Glutamatergic neuron (in vitro differentiated cells): ENCODE measurements around the gene SPDYA. TPM values are rescaled to one million over a fixed set of nuclear protein-coding genes. Genes with fewer than 3 reads are reported as not detected.

ENCODE experiments used
- DNase-seq: peaks from one replicate; pipeline ENCODE4 v3.0.0; 2022
- H3K27ac Mint-ChIP-seq: one replicate; pipeline ENCODE4 v1.8.0; 2020; ENCODE audit warnings: mild to moderate bottlenecking, mixed read lengths, inconsistent platforms; ENCODE audit not compliant: unreplicated experiment
- H3K27me3 Mint-ChIP-seq: one replicate; pipeline ENCODE4 v1.8.0; 2020; ENCODE audit warnings: mild to moderate bottlenecking, moderate library complexity, mixed read lengths, inconsistent platforms; ENCODE audit not compliant: unreplicated experiment
- H3K36me3 Mint-ChIP-seq: one replicate; pipeline ENCODE4 v1.8.0; 2020; ENCODE audit warnings: mild to moderate bottlenecking, mixed read lengths, inconsistent platforms; ENCODE audit not compliant: unreplicated experiment
- H3K4me1 Mint-ChIP-seq: one replicate; pipeline ENCODE4 v1.8.0; 2020; ENCODE audit warnings: mild to moderate bottlenecking, low read depth, mixed read lengths, inconsistent platforms; ENCODE audit not compliant: unreplicated experiment
- H3K4me3 Mint-ChIP-seq: one replicate; pipeline ENCODE4 v1.8.0; 2020; ENCODE audit warnings: mild to moderate bottlenecking, mixed read lengths, inconsistent platforms; ENCODE audit not compliant: unreplicated experiment
- H3K9me3 Mint-ChIP-seq: one replicate; pipeline ENCODE4 v1.8.0; 2020; ENCODE audit warnings: mild to moderate bottlenecking, moderate library complexity, mixed read lengths, inconsistent platforms; ENCODE audit not compliant: unreplicated experiment
- total RNA-seq: library from RNA; stranded (reverse); fragmentation: NEBNext Ultra II Directional; extraction: Animal tissue kit (Norgen Biotek cat#: 25700); gene quantifications from one replicate; pipeline ENCODE4 v1.2.1, GENCODE V29; 2021; ENCODE audit not compliant: unreplicated experiment
- TF ChIP-seq, protein P1 (sequence below): fragments of 200-600 bp; sonication (generic); IDR thresholded peaks from one replicate; pipeline ENCODE4 v1.5.0; 2021; ENCODE audit not compliant: partially characterized antibody, unreplicated experiment

SPDYA gene
- total RNA-seq, 1 donor from 2014 or later = 0.81 TPM

DNA sequence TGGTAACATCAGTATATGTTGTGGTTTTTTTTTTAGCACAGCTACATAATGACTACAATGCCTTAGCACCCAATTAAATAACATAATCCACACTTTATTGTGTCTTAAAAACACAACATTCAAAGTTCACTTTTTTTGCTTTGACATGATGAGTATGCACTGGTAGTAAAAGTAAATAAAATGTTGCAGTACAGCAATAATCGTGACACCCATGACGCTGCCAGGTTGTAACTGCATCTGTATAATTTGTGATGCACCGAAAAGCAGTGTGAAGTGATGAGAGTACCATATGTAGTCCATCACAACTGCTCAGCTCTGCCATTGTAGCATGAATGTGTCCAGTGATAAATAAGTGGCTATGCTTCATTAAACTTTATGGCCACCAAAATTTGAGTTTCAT is 43.3 kb upstream of the SPDYA start:
- DNase-seq = no peak
- H3K27me3 Mint-ChIP-seq = no peaks in the 10 kb centered on the region
- TF ChIP-seq, protein P1, sequence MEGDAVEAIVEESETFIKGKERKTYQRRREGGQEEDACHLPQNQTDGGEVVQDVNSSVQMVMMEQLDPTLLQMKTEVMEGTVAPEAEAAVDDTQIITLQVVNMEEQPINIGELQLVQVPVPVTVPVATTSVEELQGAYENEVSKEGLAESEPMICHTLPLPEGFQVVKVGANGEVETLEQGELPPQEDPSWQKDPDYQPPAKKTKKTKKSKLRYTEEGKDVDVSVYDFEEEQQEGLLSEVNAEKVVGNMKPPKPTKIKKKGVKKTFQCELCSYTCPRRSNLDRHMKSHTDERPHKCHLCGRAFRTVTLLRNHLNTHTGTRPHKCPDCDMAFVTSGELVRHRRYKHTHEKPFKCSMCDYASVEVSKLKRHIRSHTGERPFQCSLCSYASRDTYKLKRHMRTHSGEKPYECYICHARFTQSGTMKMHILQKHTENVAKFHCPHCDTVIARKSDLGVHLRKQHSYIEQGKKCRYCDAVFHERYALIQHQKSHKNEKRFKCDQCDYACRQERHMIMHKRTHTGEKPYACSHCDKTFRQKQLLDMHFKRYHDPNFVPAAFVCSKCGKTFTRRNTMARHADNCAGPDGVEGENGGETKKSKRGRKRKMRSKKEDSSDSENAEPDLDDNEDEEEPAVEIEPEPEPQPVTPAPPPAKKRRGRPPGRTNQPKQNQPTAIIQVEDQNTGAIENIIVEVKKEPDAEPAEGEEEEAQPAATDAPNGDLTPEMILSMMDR = no peak

DNA sequence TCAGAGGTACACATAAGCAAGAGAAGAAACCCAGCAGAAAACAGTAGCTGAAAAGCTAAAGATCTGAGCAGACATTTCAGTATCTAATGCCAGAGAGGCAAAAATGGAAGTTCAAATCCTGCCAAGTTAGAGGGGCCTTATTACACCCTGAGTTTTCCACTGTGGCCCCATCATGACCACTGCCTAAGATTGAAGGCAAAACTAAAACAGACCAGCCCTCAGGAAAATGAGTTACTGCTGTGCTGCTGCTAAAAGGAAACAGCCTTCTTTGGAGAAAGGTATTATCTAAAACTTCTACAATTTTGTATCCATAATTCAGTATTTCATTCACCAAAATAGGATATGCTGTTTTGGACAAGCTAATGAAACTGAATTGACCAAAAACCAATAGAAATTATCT is 42.2 kb upstream of the SPDYA start:
- H3K4me3 Mint-ChIP-seq = no peak overlapping the region
- no peaks in the 10 kb centered on the region for H3K27me3 Mint-ChIP-seq
- H3K9me3 Mint-ChIP-seq = no peaks in the 10 kb centered on the region
- no peak for DNase-seq
- TF ChIP-seq, protein P1 = no peak
- peaks cover 14% of the 10 kb centered on the region for H3K4me1 Mint-ChIP-seq
- no peaks in the 10 kb centered on the region for H3K36me3 Mint-ChIP-seq
- H3K27ac Mint-ChIP-seq = peak overlapping the region; percentile 3

More for the DNA sequence above, 43.3 kb upstream of the SPDYA start:
- Mint-ChIP-seq H3K9me3 (no peaks in the 10 kb centered on the region), H3K4me1 (peaks cover 14% of the 10 kb centered on the region), H3K36me3 (no peaks in the 10 kb centered on the region), H3K4me3 (no peak overlapping the region), H3K27ac (no peak overlapping the region)

DNA sequence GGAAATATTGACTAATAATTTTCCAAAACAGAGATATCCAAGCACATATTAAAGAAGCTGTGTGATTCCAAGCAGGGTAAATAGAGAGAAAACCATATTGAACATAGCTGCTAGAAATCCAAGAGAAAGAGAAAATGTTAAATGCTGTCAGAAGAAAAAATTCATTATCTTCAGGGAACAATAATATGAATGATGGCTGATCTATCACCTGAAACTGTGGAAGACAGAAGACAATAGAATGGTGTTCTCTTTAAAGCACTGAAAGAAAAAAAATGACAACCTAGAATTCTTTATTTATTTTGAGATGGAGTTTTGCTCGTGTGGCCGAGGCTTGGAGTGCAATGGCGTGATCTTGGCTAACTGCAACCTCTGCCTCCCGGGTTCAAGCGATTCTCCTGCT is 41.7 kb upstream of the SPDYA start:
- H3K4me3 Mint-ChIP-seq = no peak overlapping the region
- H3K36me3 Mint-ChIP-seq = no peaks in the 10 kb centered on the region
- no peaks in the 10 kb centered on the region for H3K27me3 Mint-ChIP-seq
- no peak for DNase-seq
- no peak overlapping the region for H3K27ac Mint-ChIP-seq
- TF ChIP-seq, protein P1 = no peak
- H3K9me3 Mint-ChIP-seq = no peaks in the 10 kb centered on the region
- H3K4me1 Mint-ChIP-seq = peaks cover 14% of the 10 kb centered on the region

DNA sequence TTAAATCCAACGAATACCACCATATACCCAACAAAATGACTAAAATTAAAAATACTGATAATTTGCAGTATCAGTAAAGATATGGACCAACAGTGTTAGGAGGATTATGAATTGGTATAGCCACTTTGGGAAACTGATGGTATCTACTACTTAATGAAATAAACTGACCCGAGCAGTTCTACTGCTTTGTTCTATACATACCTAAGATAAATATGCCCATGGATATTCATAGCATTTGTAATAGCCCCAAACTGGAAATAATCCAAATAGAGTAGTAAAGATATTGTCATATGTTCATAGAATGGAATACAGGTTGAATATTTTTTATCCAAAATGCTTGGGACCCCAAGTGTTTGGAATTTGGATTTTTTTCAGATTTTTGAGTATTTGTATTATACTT is 38.3 kb upstream of the SPDYA start:
- TF ChIP-seq, protein P1 = no peak
- peaks cover 17% of the 10 kb centered on the region for H3K4me1 Mint-ChIP-seq
- no peaks in the 10 kb centered on the region for H3K27me3 Mint-ChIP-seq
- H3K9me3 Mint-ChIP-seq = no peaks in the 10 kb centered on the region
- no peak overlapping the region for H3K4me3 Mint-ChIP-seq
- no peaks in the 10 kb centered on the region for H3K36me3 Mint-ChIP-seq
- DNase-seq = no peak
- no peak overlapping the region for H3K27ac Mint-ChIP-seq

DNA sequence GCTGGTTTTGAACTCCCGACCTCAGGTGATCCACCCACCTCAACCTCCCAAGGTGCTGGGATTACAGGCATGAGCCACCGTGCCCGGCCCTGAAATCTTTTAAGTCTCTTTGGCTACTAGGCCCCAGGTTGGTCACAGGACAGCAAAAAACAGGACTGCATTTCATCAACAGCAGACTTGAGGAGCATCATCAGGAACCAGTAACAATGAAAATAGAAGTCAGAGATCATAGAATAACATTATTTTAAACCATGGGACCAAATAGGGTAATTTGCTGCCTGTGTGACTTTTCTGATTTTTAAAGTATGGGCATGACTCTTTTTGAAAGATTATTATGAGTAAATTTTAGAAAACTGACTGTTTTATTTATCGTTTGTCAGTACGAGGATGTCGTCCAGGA is 34.2 kb upstream of the SPDYA start:
- DNase-seq = no peak
- TF ChIP-seq, protein P1 = no peak
- Mint-ChIP-seq H3K4me3 (no peak overlapping the region), H3K4me1 (peaks cover 6% of the 10 kb centered on the region), H3K9me3 (no peaks in the 10 kb centered on the region), H3K27me3 (no peaks in the 10 kb centered on the region), H3K27ac (no peak overlapping the region), H3K36me3 (no peaks in the 10 kb centered on the region)
